IPS-11a (cell line): Measurements from ENCODE around the gene TCF3.

Experiments used
- H3K4me3 ChIP-seq: one replicate; pipeline ENCODE4 v1.5.1; 2013; ENCODE audit warnings: low read depth, low read length, control low read depth

TCF3 gene

DNA sequence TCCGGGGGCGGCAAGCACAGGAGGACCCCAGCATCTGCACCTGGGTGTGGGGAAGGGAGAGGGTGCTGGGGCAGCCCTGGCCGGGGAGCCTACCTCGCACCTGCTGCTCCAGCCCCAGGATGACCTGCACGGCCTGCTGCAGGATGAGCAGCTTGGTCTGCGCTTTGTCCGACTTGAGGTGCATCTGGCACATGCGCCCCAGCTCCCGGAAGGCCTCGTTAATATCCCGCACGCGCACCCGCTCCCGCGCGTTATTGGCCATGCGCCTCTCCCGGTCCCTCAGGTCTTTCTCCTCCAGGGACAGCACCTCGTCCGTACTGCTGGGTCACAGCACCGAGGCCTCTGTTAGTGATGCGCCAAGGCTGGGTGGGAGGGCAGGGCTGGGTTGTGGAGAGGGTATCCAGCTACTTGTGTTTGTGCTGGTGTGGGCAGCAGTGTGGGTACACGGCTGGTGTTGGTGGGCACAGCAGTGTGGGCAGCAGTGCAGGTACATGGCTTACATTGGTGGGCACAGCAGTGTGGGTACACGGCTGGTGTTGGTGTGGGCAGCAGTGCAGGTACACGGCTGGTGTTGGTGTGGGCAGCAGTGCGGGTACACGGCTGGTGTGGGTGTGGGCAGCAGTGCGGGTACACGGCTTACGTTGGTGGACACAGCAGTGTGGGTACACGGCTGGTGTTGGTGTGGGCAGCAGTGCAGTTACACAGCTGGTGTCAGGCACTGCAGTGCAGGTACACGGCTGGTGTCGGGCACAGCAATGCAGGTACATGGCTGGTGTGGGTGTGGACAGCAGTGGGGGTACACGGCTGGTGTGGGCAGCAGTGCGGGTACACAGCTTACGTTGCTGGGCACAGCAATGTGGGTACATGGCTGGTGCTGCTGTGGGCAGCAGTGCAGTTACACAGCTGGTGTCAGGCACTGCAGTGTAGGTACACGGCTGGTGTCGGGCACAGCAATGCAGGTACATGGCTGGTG lies 40.0 kb downstream of the TCF3 start:
- no peak overlapping the region for H3K4me3 ChIP-seq

DNA sequence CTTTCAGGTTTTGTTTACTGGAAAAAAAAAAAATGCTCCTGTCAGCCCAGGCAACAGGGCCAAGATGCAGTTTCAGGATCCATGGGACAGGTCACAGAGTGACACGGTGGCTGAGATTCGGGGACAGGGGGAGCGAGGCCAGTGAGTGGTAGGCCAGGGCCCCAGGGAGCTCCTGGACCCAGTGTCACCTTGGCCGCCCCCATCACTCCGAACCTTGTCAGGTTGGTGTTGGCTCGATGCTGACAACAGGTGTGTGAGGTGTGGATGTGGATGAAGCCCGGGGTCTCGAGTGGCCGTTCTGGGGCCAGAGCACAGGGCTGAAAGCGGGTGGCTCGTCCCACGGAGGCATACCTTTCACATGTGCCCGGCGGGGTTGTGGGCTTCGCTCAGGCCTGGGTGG lies 41.1 kb downstream of the TCF3 start:
- no peak overlapping the region for H3K4me3 ChIP-seq

DNA sequence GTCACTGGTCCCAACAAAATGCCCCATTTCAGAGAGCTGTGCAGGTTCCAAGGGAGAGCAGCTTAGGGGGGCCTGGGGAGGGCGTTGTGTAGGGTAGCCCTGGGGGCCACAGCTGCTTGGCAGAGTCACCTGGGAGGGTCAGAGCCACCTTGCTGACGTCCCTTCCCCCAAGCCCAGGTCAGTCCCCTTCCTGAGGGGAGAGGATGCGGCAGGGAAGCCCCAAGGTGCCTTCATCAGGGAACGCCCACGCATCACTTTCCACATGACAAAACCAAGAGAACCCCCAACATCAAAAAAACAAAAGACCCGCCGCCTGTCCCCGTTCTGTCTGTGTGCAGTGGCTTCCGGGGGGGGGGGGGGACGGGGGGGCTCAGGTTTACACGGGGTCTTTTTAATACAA lies 41.8 kb downstream of the TCF3 start:
- H3K4me3 ChIP-seq, result no peak overlapping the region

DNA sequence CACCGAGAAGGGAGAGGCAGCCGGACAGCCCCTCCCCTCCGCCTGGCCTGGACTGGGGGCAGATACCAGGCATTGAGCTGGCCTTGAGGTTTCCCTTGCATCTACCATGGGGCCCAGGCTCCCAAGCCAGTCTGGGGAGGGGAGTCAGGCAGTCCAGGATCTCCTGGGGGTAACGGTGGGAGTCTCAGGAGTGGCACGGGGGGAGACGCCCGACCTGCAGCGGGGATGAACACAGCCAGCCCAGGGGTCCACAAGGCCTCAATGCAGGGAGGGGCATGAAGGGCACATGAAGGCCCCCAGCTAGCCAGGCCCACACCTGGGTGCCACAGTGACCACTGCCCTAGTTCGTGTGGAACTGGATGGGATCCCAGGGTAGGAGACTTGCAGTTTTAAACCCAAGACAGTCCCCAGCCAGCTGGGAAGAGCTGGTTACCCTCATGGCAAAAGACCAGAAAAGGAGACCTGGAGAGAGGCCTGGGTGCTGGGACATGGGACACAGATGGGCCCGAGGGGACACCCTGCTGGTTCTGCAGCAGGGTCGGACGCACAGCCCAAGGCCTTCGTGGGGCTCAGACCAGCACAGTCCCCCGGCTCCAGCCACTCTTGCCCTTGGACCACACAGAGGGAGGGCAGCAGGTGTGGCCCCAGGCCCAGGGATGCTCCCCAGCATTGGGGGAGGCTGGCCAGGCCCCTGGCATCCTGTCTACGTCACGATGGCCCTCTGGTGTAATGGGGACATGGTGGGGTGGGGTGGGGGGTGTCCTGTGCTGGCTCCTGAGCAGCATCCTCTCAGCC lies 42.5 kb downstream of the TCF3 start:
- H3K4me3 ChIP-seq, result no peak overlapping the region

DNA sequence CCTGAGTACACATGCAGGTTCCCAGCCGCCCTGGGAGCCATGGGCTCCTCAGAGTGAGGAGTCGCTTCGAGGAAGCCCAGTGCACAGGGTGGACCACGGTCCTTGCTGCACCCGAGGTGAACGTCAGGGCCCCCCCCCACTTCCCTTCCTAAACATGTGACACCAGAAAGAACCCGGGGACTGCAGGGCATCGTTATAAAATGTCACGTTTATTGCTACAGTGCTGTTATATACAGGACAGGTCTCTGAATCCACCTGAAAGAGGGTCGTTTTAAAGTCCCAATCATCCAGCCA lies 43.4 kb downstream of the TCF3 start:
- no peak overlapping the region for H3K4me3 ChIP-seq

DNA sequence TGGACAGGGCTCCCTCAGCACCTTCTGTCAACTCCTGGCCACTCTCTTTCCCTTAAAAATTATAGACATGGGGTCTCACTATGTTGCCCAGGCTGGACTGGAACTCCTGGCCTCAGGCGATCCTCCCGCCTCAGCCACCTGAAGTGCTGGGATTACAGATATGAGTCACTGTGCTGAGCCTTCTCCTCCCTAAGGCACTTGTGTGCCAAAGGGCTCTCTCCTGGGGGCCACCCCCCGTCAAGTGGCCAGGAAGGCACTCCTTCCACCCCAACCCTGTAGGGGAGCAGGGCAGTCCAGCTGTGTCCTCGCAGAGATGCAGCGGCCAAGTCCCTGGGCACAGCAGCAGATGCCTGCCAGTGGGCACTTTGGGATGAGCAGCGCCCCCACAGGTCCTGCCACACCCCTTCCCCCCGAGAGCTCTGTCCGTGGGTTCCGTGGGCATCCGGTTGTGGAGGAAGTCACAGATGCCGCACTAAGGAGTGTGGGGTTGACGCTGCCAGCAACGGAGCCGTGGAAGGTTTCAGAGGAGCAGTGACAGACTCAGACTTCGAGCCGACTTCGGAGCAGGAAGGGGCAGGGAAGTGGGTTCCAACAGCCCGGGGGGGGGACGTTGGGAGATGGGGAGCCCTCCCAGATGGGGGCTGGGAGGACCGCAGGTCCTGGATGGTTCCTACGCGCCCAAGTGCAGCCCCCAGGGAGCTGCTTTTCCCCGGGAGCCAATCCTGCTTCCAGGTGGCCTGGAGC lies 43.9 kb downstream of the TCF3 start:
- H3K4me3 ChIP-seq, result no peak overlapping the region

DNA sequence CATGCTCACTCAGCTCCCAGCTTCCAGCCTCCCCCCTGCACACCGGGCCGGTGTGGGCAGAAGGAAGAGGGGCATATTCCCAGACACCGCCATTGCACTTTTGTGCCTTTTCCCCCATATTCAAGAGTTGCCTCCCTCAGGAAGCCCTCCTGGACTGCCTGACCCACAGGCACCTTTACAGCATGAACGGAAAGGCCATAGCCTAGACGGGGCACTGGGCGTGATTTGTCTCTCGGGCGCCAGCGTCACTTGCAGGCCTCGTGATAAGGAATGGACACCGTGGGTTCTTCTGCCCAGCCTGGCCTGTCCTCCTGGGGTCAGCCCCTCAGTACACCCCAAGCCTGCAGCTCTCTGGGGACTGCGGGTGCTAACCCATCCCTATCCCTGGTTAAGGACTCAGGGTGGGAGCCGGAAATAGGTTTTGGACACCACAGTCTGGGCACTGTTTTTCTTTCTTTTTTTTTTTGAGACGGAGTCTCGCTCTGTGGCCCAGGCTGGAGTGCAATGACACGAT lies 46.2 kb downstream of the TCF3 start:
- peak overlapping the region; percentile 90 for H3K4me3 ChIP-seq

DNA sequence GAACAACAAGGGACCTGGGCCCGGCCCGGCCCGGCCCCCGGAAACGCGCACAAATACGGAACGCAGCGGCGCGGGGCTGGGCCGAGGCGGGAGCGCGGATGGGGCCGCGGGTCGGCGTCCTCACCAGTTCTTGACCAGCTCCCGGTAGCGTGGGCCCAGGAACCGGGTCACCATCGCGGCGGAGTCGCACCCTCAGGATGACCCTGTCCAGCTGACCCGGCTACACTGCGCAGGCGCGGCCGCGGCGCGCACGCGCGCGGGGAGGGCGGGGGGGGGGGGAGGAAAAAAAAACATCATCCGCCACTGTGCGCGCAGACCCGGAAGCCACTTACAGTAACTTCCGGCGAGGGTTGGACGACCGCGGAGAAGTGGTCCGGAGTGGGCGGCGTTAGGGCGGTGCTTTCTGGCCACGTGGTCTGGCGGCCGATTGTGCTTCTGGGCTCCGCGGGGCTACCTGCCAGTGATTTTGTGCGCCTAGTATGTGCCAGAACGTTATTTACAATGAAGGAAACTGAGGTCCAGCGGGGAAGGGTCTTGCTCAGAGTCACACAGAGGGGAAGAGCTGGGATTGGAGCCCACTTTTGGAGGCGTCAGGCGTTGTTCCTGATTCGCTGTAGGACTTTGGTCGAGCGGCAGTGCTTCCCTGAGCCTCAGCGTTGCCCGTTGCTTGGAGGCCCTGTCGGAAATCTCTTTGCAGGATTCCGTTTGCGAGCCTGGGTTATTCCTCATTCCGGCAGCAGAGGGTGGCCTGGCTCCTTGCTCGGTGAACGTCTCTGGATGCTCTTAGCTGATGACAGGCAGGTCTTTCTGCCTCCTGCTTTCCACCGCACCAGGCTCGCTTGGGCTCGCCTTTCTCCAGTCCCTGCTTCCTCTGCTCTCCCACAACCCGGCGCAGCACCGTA lies 46.9 kb downstream of the TCF3 start, which contains the start of gene UQCR11:
Gene UQCR11 (minus strand): TSS at position 227 of the 902 bp plus-strand sequence. CDS start 53 bp downstream, at position 174.
- peak within 1 kb of the TSS; percentile 90 for H3K4me3 ChIP-seq

DNA sequence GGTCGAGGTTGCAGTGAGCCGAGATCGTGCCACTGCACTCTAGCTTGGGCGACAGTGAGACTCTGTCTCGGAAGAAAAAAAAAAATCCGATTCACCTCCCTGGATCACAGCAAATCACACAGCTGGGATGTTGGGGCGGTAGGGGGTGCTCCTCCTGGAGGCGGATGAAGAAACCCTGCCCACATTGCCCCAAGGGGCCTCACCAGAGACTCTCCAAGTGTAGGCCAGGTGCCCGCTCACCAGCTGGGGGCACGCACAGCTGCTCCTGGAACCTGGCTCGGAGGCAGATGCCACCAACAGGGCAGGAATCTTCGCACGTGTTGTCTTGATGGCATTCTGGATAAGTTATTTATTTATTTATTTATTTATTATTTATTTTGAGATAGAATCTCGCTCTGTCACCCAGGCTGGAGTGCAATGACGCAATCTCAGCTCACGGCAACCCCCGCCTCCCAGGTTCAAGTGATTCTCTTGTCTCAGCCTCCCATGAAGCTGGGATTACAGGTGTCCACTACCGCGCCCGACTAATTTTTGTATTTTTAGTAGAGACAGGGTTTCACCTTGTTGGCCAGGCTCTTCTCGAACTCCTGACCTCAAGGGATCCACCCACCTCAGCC lies 50.2 kb downstream of the TCF3 start:
- no peak overlapping the region for H3K4me3 ChIP-seq

DNA sequence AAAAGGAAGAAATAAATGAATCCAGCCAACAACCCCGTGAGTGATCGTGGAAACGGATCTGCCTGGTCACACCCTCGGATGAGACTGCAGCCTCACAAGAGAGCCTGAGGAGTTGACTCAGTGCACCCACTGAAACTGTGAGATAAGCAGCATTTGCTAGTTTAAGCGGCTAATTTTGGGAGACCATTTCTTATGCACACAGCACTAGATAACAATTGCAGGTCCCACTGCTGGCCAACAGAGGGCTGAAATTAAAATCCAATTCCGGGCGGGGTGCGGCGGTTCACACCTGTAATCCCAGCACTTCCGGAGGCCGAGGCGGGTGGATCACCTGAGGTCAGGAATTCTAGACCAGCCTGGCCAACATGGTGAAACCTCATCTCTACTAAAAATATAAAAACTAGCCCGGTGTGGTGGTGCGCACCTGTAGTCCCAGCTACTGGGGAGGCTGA lies 50.8 kb downstream of the TCF3 start:
- no peak overlapping the region for H3K4me3 ChIP-seq

DNA sequence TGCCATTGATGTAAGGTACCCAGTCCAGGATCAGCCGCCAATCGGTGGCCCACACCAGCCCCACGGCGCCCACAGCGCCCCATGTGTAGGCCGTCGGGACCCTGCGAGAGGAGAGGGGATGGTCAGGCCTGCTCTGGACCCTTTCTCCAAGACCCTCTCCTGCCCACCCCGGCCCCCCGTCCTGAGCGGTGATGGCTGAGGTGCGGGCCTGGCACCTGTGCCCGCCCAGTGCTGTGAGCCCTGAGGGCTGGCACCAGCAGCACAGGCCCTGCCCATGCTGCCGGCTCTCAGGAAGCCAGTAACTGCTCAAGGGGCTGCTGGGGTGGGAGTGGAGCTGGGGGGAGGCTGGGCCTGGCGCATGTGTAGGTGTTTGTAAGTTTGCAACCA lies 53.0 kb downstream of the TCF3 start:
- H3K4me3 ChIP-seq, result no peak overlapping the region

DNA sequence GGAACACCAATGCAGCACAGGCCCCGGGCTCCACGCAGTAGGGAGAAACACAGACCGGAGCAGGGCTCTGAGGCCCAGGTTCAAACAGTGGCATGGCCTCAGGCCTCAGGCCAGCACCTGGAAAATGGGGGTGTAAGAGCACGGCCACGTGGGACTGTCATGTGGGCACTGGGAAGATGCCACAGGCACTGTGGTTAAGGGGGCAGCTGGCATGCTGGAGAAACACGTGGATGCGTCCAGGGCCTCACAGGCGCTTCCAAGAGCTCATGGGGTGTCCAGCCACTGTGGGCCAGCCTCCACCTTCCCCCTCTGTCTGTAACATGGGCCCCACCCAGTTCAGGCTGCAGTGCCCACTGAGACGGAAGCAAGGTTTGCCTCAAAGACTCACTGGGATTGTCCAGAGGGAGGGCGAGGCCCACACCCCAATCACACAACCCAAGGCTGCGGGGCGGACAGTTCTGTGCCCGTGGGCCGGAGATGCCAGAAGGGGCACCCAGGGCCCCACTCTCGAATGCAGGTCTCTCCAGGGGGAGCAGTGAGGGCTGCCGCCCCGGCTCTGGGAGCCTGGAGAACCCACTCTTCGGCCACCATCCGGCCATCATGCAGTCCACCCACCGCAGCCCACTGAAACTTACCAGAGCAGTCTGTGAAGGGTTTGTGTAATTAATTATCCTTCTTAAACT lies 53.5 kb downstream of the TCF3 start:
- H3K4me3 ChIP-seq, result no peak overlapping the region

DNA sequence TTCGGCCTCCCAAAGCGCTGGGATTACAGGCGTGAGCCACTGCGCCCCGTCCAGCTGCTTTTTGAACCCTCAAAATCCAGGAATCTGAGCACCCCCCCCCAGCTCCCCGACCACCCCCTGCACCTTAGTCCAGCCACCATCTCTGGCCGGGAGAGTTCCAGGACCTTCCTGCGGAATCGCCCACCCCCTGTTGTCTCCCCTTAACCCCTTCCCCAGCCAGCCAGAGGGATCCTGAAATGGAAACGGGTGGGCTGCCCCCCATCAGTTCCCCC lies 59.0 kb downstream of the TCF3 start:
- no peak overlapping the region for H3K4me3 ChIP-seq

DNA sequence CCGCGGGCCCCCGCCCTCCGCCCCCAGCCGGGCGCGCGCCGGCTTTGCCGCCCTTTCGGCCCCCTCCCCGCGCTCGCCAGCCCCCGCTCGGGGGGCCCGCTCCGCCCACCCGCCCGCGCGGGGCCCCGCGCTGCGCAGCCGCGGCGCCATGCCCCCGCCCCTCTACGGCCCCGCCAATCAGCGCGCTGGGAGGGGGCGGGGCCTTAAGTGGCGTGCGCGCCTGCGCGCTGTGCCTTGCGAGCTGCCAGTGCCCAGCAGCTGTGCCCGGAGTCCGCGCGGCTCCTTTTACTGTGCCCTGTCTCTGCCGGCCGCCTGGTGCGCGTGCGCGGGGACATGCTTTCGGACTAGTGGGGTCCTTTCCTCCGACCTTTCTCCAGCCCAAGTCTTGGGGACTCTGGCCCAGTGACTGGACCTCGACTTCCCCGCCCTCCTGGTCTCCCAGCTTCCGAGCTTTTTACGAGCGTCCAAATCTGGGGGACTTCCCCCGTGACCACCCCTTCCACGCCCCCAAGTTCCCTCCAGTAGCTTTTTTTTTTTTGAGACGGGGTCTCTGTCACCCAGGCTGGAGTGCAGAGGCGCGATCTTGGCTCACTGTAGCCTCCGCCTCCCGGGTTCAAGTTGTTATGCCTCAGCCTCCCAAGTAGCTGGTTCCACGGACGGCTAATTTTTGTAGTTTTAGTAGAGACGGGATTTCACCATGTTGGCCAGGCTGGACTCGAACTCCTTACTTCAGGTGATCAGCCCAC lies 59.5 kb downstream of the TCF3 start, which contains the start of gene MBD3:
Gene MBD3 (minus strand): TSS at position 111 of the 746 bp plus-strand sequence. CDS start 234 bp downstream, outside the sequence.
- H3K4me3 ChIP-seq, result peak within 1 kb of the TSS; percentile 92

DNA sequence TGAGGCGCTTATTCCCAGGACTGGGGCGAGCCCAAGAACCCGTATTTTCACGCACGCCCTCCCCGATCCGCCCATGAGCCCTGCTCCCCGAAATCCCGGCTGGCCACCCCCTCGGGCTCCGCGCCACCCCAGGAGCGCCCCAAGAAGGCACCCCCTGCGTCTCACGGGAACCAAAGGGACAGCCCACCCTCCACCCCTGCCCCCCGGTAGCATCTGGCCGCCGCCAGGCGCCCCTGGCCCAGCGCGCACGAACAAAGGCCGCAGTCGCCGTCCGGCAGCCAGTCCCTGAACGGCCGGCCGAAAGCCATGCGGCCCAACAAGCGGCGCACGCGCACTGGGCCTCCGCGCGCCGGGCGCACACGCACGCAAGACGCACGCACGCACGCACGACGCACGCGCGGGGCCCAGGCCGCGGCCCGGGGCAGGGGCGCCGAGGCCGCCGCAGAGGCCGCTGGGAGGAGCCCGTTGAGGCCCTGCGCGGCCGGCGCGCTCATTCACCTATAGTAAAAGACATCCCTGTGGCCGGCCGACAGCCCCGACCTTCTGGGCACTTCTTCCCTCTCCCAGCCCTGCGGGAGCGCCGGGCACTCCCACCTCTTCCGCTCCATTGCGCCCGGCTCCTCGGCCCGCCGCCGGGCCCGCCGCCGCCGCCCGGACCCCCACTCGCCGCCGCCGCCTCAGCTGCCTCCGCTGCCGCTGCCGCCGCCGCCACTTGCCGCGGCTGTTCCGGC lies 60.2 kb downstream of the TCF3 start:
- peak overlapping the region; percentile 92 for H3K4me3 ChIP-seq

DNA sequence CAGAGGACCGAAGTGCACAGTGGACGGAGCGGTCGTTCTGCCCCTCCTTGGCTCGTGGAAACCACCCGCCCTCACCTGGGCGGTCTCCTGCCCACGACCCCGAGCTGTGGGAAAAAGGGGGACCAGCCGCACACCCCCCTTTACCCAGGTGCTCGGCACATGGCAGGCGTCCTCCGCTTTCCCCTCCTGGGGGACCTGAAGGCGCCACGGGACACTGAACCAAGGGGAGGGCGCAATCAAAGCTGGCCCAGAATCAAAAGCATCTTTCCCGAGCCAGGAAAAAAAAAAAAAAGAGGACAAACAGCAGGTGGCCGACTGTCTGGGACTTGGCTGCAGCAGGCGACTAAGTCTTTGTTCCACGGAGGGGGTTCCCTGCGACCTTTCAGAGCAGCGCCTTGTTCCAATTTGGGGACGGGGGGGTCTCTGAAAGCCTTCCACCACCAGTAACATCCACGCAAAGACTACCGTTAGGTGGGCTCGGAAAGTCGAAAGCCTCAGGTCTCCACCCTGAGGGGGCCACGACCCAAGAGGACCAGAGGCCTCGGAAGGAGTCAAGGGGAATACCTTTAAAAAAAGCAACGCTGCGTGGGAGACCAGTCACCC lies 60.9 kb downstream of the TCF3 start:
- H3K4me3 ChIP-seq, result peak overlapping the region; percentile 92

DNA sequence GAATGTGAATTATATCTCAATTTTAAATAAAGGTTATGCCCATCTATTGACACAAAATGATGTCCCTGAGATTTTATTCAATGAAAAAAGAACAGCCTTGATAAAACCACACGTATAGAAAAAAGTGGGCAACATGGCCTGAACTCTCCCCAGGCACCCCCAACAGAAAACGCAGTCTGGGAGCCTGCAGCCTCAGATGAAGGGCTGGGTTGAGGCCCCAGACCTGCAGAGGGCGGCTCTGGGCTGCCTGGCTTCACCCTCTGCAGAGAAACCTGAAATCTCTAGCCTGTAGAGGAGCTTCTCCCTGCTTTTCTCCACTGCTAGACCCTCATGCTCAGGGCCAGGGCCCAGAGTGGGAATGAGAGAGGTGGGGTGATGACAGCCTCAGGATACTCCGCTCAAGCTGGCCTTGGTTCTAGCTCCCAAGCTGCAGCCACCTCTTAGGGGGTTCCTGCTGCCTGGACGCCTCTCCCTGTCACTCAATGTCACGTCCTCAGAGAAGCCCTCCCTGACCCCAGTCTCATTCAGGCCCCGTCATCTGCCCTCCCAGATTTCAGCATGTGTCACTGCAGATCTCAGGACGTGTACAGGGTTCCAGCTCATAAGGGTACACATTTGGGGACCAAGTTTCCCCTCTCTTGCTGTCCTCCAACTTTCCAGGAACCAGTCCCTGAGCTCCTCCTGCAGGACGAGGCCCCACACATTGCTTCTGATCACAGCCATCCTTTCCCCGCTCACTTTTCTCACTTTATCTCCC lies 61.6 kb downstream of the TCF3 start:
- H3K4me3 ChIP-seq, result peak overlapping the region; percentile 92
